H9 (cell line): ENCODE results near the gene SLC7A4. TPM values are rescaled to one million over a fixed set of nuclear protein-coding genes. Genes with fewer than 3 reads are reported as not detected.

ENCODE experiments used
- DNase-seq: peaks from one replicate; pipeline ENCODE4 v3.0.0-alpha.2; 2017
- H2AFZ ChIP-seq: one replicate; pipeline ENCODE4 v1.6.1; 2013; ENCODE audit warnings: mild to moderate bottlenecking, low read length, control low read depth, moderate library complexity
- H2AK5ac ChIP-seq: 2 replicates; pipeline ENCODE4 v1.6.1; 2013; ENCODE audit warnings: low read length, control low read depth, mixed read lengths; ENCODE audit not compliant: insufficient read length
- H2BK120ac ChIP-seq: one replicate; pipeline ENCODE4 v1.6.1; 2013; ENCODE audit warnings: low read depth, mild to moderate bottlenecking, low read length, control low read depth, inconsistent platforms; ENCODE audit not compliant: poor library complexity, severe bottlenecking
- H2BK12ac ChIP-seq: 2 replicates; pipeline ENCODE4 v1.6.1; 2013; ENCODE audit warnings: low read length, control low read depth, mixed read lengths, low read depth; ENCODE audit not compliant: insufficient read length
- H2BK15ac ChIP-seq: 2 replicates; pipeline ENCODE4 v1.6.1; 2013; ENCODE audit warnings: low read depth, low read length, control low read depth
- H2BK20ac ChIP-seq: one replicate; pipeline ENCODE4 v1.6.1; 2013; ENCODE audit warnings: low read depth, mild to moderate bottlenecking, low read length, control low read depth, inconsistent platforms; ENCODE audit not compliant: poor library complexity, severe bottlenecking
- H2BK5ac ChIP-seq: 2 replicates; pipeline ENCODE4 v1.6.1; 2013; ENCODE audit warnings: low read length, control low read depth, mixed read lengths; ENCODE audit not compliant: insufficient read length
- H3K14ac ChIP-seq: 2 replicates; pipeline ENCODE4 v1.6.1; 2013; ENCODE audit warnings: low read length, control low read depth; ENCODE audit not compliant: insufficient read depth
- H3K18ac ChIP-seq: 2 replicates; pipeline ENCODE4 v1.6.1; 2013; ENCODE audit warnings: low read depth, mild to moderate bottlenecking, mixed read lengths, low read length, control low read depth; ENCODE audit not compliant: insufficient read length
- H3K23ac ChIP-seq: 2 replicates; pipeline ENCODE4 v1.6.1; 2013; ENCODE audit warnings: low read length, control low read depth, mixed read lengths, low read depth; ENCODE audit not compliant: insufficient read length
- H3K23me2 ChIP-seq: 2 replicates; pipeline ENCODE4 v1.6.1; 2013; ENCODE audit warnings: low read depth, mild to moderate bottlenecking, mixed read lengths, low read length, control low read depth; ENCODE audit not compliant: insufficient read length, poor library complexity, severe bottlenecking
- H3K27ac ChIP-seq: 2 replicates; pipeline ENCODE4 v1.5.1; 2013; ENCODE audit warnings: low read length, control low read depth, mixed read lengths, low read depth; ENCODE audit not compliant: insufficient read length
- H3K27me3 ChIP-seq: 2 replicates; pipeline ENCODE4 v1.6.1; 2013; ENCODE audit warnings: low read length, control low read depth, inconsistent platforms; ENCODE audit not compliant: insufficient read depth
- H3K4ac ChIP-seq: 2 replicates; pipeline ENCODE4 v1.6.1; 2013; ENCODE audit warnings: low read depth, mild to moderate bottlenecking, control low read depth, inconsistent platforms, low read length, moderate library complexity
- H3K4me1 ChIP-seq: 2 replicates; pipeline ENCODE4 v1.6.1; 2013; ENCODE audit warnings: low read length, control low read depth, inconsistent platforms; ENCODE audit not compliant: insufficient read depth
- H3K4me2 ChIP-seq: 2 replicates; pipeline ENCODE4 v1.6.1; 2013; ENCODE audit warnings: low read length, control low read depth, mixed read lengths; ENCODE audit not compliant: insufficient read length, insufficient read depth
- H3K56ac ChIP-seq: 2 replicates; pipeline ENCODE4 v1.6.1; 2013; ENCODE audit warnings: low read depth, mild to moderate bottlenecking, mixed read lengths, low read length, control low read depth; ENCODE audit not compliant: insufficient read length
- H3K79me1 ChIP-seq: 2 replicates; pipeline ENCODE4 v1.6.1; 2013; ENCODE audit warnings: low read depth, mild to moderate bottlenecking, moderate library complexity, low read length, control low read depth, inconsistent platforms; ENCODE audit not compliant: insufficient read depth, poor library complexity, severe bottlenecking
- H3K79me2 ChIP-seq: 2 replicates; pipeline ENCODE4 v1.6.1; 2013; ENCODE audit warnings: low read length, control low read depth, inconsistent platforms; ENCODE audit not compliant: insufficient read depth
- H3K9ac ChIP-seq: 2 replicates; pipeline ENCODE4 v1.6.1; 2013; ENCODE audit warnings: low read length, control low read depth, mixed read lengths; ENCODE audit not compliant: insufficient read length; ENCODE audit errors: extremely low read depth
- H3K9me3 ChIP-seq: one replicate; pipeline ENCODE4 v1.6.1; 2013; ENCODE audit warnings: low read depth, low read length, inconsistent platforms; ENCODE audit not compliant: control insufficient read depth
- H3T11ph ChIP-seq: one replicate; pipeline ENCODE4 v1.6.1; 2013; ENCODE audit warnings: mild to moderate bottlenecking, low read length, control low read depth, inconsistent platforms
- H4K20me1 ChIP-seq: one replicate; pipeline ENCODE4 v1.6.1; 2013; ENCODE audit not compliant: control insufficient read depth, insufficient read length, insufficient read depth
- H4K5ac ChIP-seq: 2 replicates; pipeline ENCODE4 v1.6.1; 2013; ENCODE audit warnings: low read depth, mild to moderate bottlenecking, mixed read lengths, low read length, control low read depth; ENCODE audit not compliant: insufficient read length
- H4K8ac ChIP-seq: replicated peaks from 2 replicates; pipeline ENCODE4 v1.6.1; 2013; ENCODE audit warnings: low read length, control low read depth, mixed read lengths, low read depth; ENCODE audit not compliant: insufficient read length
- H4K91ac ChIP-seq: 2 replicates; pipeline ENCODE4 v1.6.1; 2013; ENCODE audit warnings: low read depth, mild to moderate bottlenecking, moderate library complexity, mixed read lengths, low read length, control low read depth; ENCODE audit not compliant: insufficient read length
- H3K27ac Mint-ChIP-seq, 3 experiments: 2 replicates in 2 of 3; 3 replicates in 1 of 3; pipeline ENCODE4 v1.8.0; 2020 to 2021; ENCODE audit warnings: mixed read lengths in 3 of 3, mild to moderate bottlenecking in 1 of 3, moderate library complexity in 1 of 3
- H3K27me3 Mint-ChIP-seq: 2 replicates; pipeline ENCODE4 v1.8.0; 2021; ENCODE audit warnings: low read depth, mild to moderate bottlenecking, moderate library complexity, mixed read lengths
- H3K36me3 Mint-ChIP-seq, 3 experiments: 2 replicates in 2 of 3; 3 replicates in 1 of 3; pipeline ENCODE4 v1.8.0; 2020 to 2021; ENCODE audit warnings: low read depth in 3 of 3, mixed read lengths in 3 of 3; ENCODE audit not compliant: insufficient read depth in 1 of 3
- H3K4me1 Mint-ChIP-seq, 2 experiments: 2 replicates each; pipeline ENCODE4 v1.8.0; 2020; ENCODE audit warnings: mixed read lengths in 2 of 2
- H3K4me3 Mint-ChIP-seq, 2 experiments: 2 replicates in 1 of 2; 3 replicates in 1 of 2; pipeline ENCODE4 v1.8.0; 2020 to 2021; ENCODE audit warnings: mild to moderate bottlenecking in 2 of 2, mixed read lengths in 2 of 2, moderate library complexity in 1 of 2
- H3K9me3 Mint-ChIP-seq, 2 experiments: 2 replicates in 1 of 2; 3 replicates in 1 of 2; pipeline ENCODE4 v1.8.0; 2020; ENCODE audit warnings: mild to moderate bottlenecking in 2 of 2, mixed read lengths in 2 of 2, moderate library complexity in 1 of 2
- WGBS: extraction: QIAGEN DNeasy Blood & Tissue Kit; methylation state at CpG from one replicate; pipeline ENCODE4 v1.1.7; 2013; ENCODE audit warnings: missing lambda C conversion rate, low lambda C conversion rate, mixed read lengths; ENCODE audit not compliant: insufficient read length; ENCODE audit errors: extremely low coverage; 5-methylcytosine and 5-hydroxymethylcytosine counted together
- total RNA-seq: library from RNA; stranded (reverse); gene quantifications from 2 replicates; pipeline ENCODE4 v1.2.1, GENCODE V29; 2021
- TF ChIP-seq, protein P1 (sequence below): fragments of 200-600 bp; sonication (generic); conservative IDR thresholded peaks from 3 replicates; pipeline ENCODE4 v1.8.0; 2021; ENCODE audit warnings: antibody characterized with exemption, mild to moderate bottlenecking

SLC7A4 gene
- total RNA-seq, 1 experiment from 2014 or later, result 0.09 TPM

DNA sequence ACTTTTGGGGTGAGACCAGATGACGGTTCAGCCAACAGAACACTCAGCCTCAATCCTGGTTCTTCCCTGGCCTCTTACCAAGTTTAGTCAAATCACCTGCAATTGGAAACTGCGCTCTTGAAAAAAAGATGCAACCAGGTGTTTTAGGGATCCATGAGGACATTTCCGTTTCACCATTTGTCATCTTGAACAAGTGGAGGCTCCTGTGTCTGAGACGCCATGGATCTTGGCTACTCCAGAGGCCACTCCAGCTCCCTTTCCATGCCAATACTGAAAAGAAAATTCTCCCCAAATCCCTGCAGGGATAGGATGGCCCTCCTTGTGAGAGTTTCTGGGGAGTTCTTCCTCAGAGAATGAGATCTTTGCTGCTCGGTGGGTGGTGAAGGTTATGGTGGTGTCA, 41.1 kb upstream of the SLC7A4 start:
- H2BK15ac ChIP-seq, result no peak overlapping the region
- no peak overlapping the region for H3K23ac ChIP-seq
- H4K20me1 ChIP-seq, result no peaks in the 10 kb centered on the region
- Mint-ChIP-seq H3K27me3 (peaks cover 9% of the 10 kb centered on the region), H3K9me3 (peaks cover 0 to 2% of the 10 kb centered on the region in 2 experiments; a peak in 1 of 5 replicates), H3K27ac (no peak overlapping the region; a peak in 1 of 7 replicates), H3K36me3 (no peaks in the 10 kb centered on the region; a peak in 2 of 7 replicates), H3K4me3 (no peak overlapping the region), H3K4me1 (no peaks in the 10 kb centered on the region)
- H3K27me3 ChIP-seq, result no peaks in the 10 kb centered on the region
- H3K9ac ChIP-seq, result no peak overlapping the region
- H3K4ac ChIP-seq, result no peak overlapping the region
- H3T11ph ChIP-seq, result no peak overlapping the region
- no peak overlapping the region for H2AFZ ChIP-seq
- no CpG with 5 or more reads among the region's 5 CpGs for WGBS
- H2BK12ac ChIP-seq, result no peak overlapping the region
- no peaks in the 10 kb centered on the region for H3K79me2 ChIP-seq
- no peak overlapping the region for H3K4me2 ChIP-seq
- TF ChIP-seq, protein P1, sequence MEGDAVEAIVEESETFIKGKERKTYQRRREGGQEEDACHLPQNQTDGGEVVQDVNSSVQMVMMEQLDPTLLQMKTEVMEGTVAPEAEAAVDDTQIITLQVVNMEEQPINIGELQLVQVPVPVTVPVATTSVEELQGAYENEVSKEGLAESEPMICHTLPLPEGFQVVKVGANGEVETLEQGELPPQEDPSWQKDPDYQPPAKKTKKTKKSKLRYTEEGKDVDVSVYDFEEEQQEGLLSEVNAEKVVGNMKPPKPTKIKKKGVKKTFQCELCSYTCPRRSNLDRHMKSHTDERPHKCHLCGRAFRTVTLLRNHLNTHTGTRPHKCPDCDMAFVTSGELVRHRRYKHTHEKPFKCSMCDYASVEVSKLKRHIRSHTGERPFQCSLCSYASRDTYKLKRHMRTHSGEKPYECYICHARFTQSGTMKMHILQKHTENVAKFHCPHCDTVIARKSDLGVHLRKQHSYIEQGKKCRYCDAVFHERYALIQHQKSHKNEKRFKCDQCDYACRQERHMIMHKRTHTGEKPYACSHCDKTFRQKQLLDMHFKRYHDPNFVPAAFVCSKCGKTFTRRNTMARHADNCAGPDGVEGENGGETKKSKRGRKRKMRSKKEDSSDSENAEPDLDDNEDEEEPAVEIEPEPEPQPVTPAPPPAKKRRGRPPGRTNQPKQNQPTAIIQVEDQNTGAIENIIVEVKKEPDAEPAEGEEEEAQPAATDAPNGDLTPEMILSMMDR, result no peak
- no peaks in the 10 kb centered on the region for H3K9me3 ChIP-seq
- no peak overlapping the region for H2BK20ac ChIP-seq
- no peak overlapping the region for H2BK120ac ChIP-seq
- H3K14ac ChIP-seq, result no peak overlapping the region
- no peaks in the 10 kb centered on the region for H3K23me2 ChIP-seq
- no peak overlapping the region for H4K91ac ChIP-seq
- DNase-seq, result no peak
- no peak overlapping the region for H2BK5ac ChIP-seq
- H3K27ac ChIP-seq, result no peak overlapping the region
- H2AK5ac ChIP-seq, result no peak overlapping the region
- H3K18ac ChIP-seq, result no peak overlapping the region
- H4K8ac ChIP-seq, result no peak overlapping the region
- H3K79me1 ChIP-seq, result no peaks in the 10 kb centered on the region
- no peak overlapping the region for H4K5ac ChIP-seq
- H3K56ac ChIP-seq, result no peak overlapping the region
- no peaks in the 10 kb centered on the region for H3K4me1 ChIP-seq
